Neutrophil (primary cell): ENCODE measurements around the gene DLEU7.

Experiments used
- H3K27ac ChIP-seq: fragments of 200-600 bp; sonication (generic); 2 replicates; pipeline ENCODE4 v1.5.1; 2016; ENCODE audit warnings: mild to moderate bottlenecking, moderate library complexity
- H3K27me3 ChIP-seq: fragments of 200-600 bp; sonication (generic); 2 replicates; pipeline ENCODE4 v1.6.0; 2016; ENCODE audit warnings: mild to moderate bottlenecking
- H3K36me3 ChIP-seq: fragments of 200-600 bp; sonication (generic); 2 replicates; pipeline ENCODE4 v1.5.1; 2017
- H3K4me1 ChIP-seq, 2 experiments: fragments of 200-600 bp in 1 of 2; sonication (generic) in 1 of 2; 1 replicate in 1 of 2; 2 replicates in 1 of 2; pipeline versions ENCODE4 v1.5.1 to v1.6.1; 2013 to 2016; ENCODE audit warnings: low read depth in 1 of 2, low read length in 1 of 2, mild to moderate bottlenecking in 1 of 2, moderate library complexity in 1 of 2; ENCODE audit not compliant: control insufficient read depth in 1 of 2, insufficient read depth in 1 of 2
- H3K4me3 ChIP-seq, 2 experiments: fragments of 200-600 bp in 1 of 2; sonication (generic) in 1 of 2; 1 replicate in 1 of 2; 2 replicates in 1 of 2; pipeline ENCODE4 v1.5.1; 2013 to 2016; ENCODE audit warnings: low read depth in 1 of 2, low read length in 1 of 2, mild to moderate bottlenecking in 1 of 2, moderate library complexity in 1 of 2
- H3K9me3 ChIP-seq: fragments of 200-600 bp; sonication (generic); 2 replicates; pipeline ENCODE4 v1.5.1; 2016
- TF ChIP-seq, protein P1 (sequence below): fragments of 200-600 bp; sonication (generic); IDR thresholded peaks from 2 replicates; pipeline ENCODE4 v1.5.1; 2016; ENCODE audit warnings: antibody characterized with exemption

Gene DLEU7

DNA sequence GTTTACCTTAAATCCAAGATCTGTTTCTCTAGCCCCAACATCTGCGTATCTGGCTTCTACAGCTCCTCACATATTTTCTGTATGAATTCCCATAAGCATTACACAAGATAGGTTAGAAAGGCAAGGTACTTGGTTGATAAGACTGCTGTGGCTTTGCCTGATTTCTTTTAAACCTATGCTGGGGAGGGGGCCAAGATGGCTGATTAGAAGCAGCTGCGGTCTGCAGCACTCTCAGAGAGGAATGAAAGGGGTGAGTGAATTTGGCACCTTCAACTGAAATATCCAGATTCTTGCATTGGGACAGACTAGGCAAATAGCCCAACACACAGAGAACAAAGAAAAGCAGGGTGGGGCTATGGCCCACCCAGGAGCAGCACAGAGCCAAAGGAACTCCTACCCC, 12.2 kb upstream of the DLEU7 start:
- Histone ChIP-seq H3K4me1 (no peaks in the 10 kb centered on the region), H3K36me3 (no peaks in the 10 kb centered on the region), H3K27ac (no peak overlapping the region), H3K27me3 (no peaks in the 10 kb centered on the region), H3K9me3 (no peaks in the 10 kb centered on the region), H3K4me3 (no peak overlapping the region)
- TF ChIP-seq, protein P1, sequence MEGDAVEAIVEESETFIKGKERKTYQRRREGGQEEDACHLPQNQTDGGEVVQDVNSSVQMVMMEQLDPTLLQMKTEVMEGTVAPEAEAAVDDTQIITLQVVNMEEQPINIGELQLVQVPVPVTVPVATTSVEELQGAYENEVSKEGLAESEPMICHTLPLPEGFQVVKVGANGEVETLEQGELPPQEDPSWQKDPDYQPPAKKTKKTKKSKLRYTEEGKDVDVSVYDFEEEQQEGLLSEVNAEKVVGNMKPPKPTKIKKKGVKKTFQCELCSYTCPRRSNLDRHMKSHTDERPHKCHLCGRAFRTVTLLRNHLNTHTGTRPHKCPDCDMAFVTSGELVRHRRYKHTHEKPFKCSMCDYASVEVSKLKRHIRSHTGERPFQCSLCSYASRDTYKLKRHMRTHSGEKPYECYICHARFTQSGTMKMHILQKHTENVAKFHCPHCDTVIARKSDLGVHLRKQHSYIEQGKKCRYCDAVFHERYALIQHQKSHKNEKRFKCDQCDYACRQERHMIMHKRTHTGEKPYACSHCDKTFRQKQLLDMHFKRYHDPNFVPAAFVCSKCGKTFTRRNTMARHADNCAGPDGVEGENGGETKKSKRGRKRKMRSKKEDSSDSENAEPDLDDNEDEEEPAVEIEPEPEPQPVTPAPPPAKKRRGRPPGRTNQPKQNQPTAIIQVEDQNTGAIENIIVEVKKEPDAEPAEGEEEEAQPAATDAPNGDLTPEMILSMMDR, result no peak

DNA sequence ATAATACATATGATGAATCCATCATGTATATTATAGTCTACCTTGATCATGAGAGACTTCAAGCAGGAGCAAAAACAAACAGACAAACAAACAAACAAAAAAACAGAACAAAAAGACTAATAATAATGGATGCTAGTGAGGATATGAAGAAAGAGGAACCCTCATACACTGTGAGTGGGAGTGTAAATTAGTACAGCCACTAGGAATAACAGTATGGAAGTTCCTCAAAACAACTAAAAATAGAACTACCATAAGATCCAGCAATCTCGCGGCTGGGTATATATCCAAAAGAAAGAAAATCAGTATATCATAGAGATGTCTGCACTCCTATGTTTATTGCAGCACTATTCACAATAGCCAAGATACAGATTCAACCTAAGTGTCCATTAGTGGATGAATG, 7.0 kb upstream of the DLEU7 start:
- no peaks in the 10 kb centered on the region for H3K27me3 ChIP-seq
- no peaks in the 10 kb centered on the region for H3K36me3 ChIP-seq
- no peaks in the 10 kb centered on the region for H3K4me1 ChIP-seq
- no peak overlapping the region for H3K4me3 ChIP-seq
- TF ChIP-seq, protein P1, result no peak
- no peaks in the 10 kb centered on the region for H3K9me3 ChIP-seq
- no peak overlapping the region for H3K27ac ChIP-seq

DNA sequence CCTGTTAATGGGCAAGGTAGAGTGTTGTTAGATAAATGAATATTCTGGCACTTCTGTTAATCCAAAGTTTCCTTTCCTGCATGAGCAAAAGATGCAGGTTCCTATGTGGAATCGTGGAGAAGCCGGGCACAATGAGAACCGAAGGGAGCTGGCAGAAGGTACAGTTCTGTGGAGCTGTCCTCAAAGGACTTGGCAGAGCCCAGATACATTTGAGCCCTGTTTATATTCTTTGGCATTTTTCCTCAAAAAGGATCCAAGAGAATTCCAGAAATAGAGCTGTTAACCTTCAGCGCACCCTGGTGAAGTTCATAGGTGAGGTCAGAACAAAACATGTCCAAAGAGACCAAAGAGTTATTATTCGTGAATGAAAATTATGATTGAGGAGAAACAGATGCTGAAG, 4.0 kb upstream of the DLEU7 start:
- Histone ChIP-seq H3K4me3 (no peak overlapping the region), H3K36me3 (no peaks in the 10 kb centered on the region), H3K4me1 (peaks cover 5 to 9% of the 10 kb centered on the region in 2 experiments), H3K27ac (no peak overlapping the region), H3K27me3 (peaks cover 21% of the 10 kb centered on the region), H3K9me3 (no peaks in the 10 kb centered on the region)
- TF ChIP-seq, protein P1, result no peak

DNA sequence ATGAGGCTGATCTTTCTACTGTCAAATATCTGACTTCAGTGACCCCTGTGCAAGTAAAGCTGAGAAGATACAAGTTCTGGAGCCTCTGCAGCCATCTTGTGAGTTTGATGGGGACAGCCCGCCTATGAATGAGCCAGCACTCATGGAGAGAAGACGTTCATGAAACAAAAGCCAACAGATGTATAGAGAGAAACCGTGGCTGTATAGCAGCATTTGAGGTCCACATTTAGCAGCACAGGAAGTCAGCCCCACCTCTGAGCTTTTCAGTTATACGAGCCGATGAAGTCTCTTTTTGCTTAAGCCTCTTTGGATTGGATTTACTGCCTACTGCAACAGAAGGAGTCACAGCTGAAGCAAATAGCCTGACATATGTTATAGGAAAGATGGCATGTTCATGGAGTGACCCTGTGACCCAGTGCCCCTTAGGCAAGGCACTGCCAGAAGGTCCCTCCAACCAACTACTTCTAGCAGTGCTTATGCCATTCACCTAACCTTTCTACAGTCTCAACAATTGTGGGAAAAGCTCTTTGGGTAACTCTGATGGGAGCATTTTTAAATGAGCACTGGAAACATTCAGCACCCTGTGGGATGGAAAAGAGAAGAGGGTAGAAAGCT, 3.5 kb upstream of the DLEU7 start:
- Histone ChIP-seq H3K27me3 (peaks cover 26% of the 10 kb centered on the region), H3K27ac (no peak overlapping the region), H3K36me3 (no peaks in the 10 kb centered on the region), H3K9me3 (no peaks in the 10 kb centered on the region), H3K4me1 (peaks cover 5 to 9% of the 10 kb centered on the region in 2 experiments), H3K4me3 (no peak overlapping the region)
- TF ChIP-seq, protein P1, result no peak

DNA sequence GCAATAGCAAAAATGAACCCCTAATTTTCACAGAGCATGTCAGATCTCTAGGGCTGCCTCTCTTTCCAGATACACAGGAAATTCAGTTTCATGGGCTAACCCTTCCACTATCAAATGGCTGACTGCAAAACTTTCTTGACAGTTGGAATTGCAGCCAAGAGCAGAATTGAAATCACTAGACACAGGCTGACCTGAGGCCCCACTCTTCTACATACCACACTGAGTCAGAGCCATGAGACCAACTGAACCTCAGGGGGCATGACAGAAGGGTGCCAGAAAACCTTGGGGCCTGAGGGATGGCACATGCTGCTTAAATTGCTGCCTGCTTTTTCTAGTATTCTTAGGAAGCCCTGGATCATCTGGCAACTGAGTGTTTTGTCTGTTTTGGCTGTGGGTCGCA, 1.7 kb upstream of the DLEU7 start:
- Histone ChIP-seq H3K9me3 (no peaks in the 10 kb centered on the region), H3K4me1 (peaks cover 5 to 9% of the 10 kb centered on the region in 2 experiments), H3K36me3 (no peaks in the 10 kb centered on the region), H3K27ac (no peak overlapping the region), H3K4me3 (no peak overlapping the region), H3K27me3 (peaks cover 29% of the 10 kb centered on the region)
- TF ChIP-seq, protein P1, result no peak
